Measurements from ENCODE around the gene PKP3. TPM values are rescaled to one million over a fixed set of nuclear protein-coding genes. Genes with fewer than 3 reads are reported as not detected.
"Not testable (repeated sequence)": the region's sequence is repeated elsewhere in the genome, so short reads cannot be mapped to it uniquely, and the experiment has no call there.

PKP3 gene
- total and polyA plus RNA-seq, 2 donors (not counting 1 experiment from before 2014, with no cell fraction given), result 0.78 TPM; not detected in 1

- H3K27ac ChIP-seq (ENCODE audit: low read length in 2 of 2), result no peak overlapping the region
- H3K4me3 Mint-ChIP-seq, result no peak overlapping the region
- ChIA-PET CTCF (no interaction called here), POLR2A (no interaction called here)
- H3K4me1 ChIP-seq (ENCODE audit: control insufficient read depth in 2 of 2, insufficient read depth in 2 of 2, low read length in 2 of 2), result peaks cover 0 to 3% of the 10 kb centered on the region in 2 donors
- H3K79me2 ChIP-seq (ENCODE audit: control insufficient read depth, insufficient read depth, low read length), result no peaks in the 10 kb centered on the region
- DNase-seq (no peak), ATAC-seq (ENCODE audit: low read depth) (no peak)
- WGBS (ENCODE audit: insufficient coverage), result 94% methylated on average over 10 of the region's 10 CpGs
- no peak overlapping the region for H2AFZ ChIP-seq (ENCODE audit: insufficient read depth, low read depth, low read length, poor library complexity, severe bottlenecking)
- H3K9me3 ChIP-seq (ENCODE audit: control extremely low read depth in 1 of 3, control insufficient read depth in 2 of 3, insufficient read depth in 1 of 3, low read length in 2 of 3), result peaks cover 0 to 9% (median 0%) of the 10 kb centered on the region in 3 donors
- H3K36me3 ChIP-seq (replicated peaks in 1 of 2; ENCODE audit: control extremely low read depth in 1 of 2, control insufficient read depth in 1 of 2, extremely low read depth in 1 of 2, insufficient read depth in 2 of 2, low read length in 1 of 2), result no peaks in the 10 kb centered on the region
- TF ChIP-seq EZH2 (IDR thresholded peaks at IDR 0.05; ENCODE audit: borderline replicate concordance, insufficient read depth, low read depth, low read length, poor library complexity, severe bottlenecking) (no peak), CTCF (IDR thresholded peaks at IDR 0.05) (no peak)
- H3K9me3 Mint-ChIP-seq (ENCODE audit: insufficient read depth), result no peaks in the 10 kb centered on the region
- H3K27me3 ChIP-seq (replicated peaks in 1 of 4; ENCODE audit: control extremely low read depth in 1 of 4, control insufficient read depth in 3 of 4, insufficient read depth in 4 of 4, low read length in 3 of 4), result no peaks in the 10 kb centered on the region
- no peaks in the 10 kb centered on the region for H4K20me1 ChIP-seq (ENCODE audit: control insufficient read depth, insufficient read depth, low read length, poor library complexity, severe bottlenecking)
- peaks cover 2% of the 10 kb centered on the region for H3K4me1 Mint-ChIP-seq
- H3K27ac Mint-ChIP-seq, result no peak overlapping the region
- H3K9ac ChIP-seq (ENCODE audit: low read length), result no peak overlapping the region
- intact Hi-C loops (cut with micrococcal nuclease), result no loop called here
- H3K4me2 ChIP-seq (replicated peaks; ENCODE audit: low read depth, low read length, poor library complexity, severe bottlenecking), result no peak overlapping the region
- no peak overlapping the region for H3K4me3 ChIP-seq (ENCODE audit: control extremely low read depth in 1 of 5, extremely low read depth in 1 of 5, insufficient read depth in 1 of 5, low read depth in 2 of 5, low read length in 4 of 5)
- H3K27me3 Mint-ChIP-seq, result no peaks in the 10 kb centered on the region
Observed at GRCh38 chr11:422249-422656, 28.2 kb downstream of the PKP3 start.

- H3K27ac Mint-ChIP-seq, result no peak overlapping the region
- no peak overlapping the region for H2AFZ ChIP-seq (ENCODE audit: insufficient read depth, low read depth, low read length, poor library complexity, severe bottlenecking)
- 92% methylated on average over 2 of the region's 4 CpGs for WGBS (ENCODE audit: insufficient coverage)
- intact Hi-C loops (cut with micrococcal nuclease), result no loop called here
- H3K4me3 ChIP-seq (ENCODE audit: control extremely low read depth in 1 of 5, extremely low read depth in 1 of 5, insufficient read depth in 1 of 5, low read depth in 2 of 5, low read length in 4 of 5), result no peak overlapping the region
- ChIA-PET CTCF (no interaction called here), POLR2A (no interaction called here)
- H3K27me3 Mint-ChIP-seq, result no peaks in the 10 kb centered on the region
- no peaks in the 10 kb centered on the region for H3K79me2 ChIP-seq (ENCODE audit: control insufficient read depth, insufficient read depth, low read length)
- ATAC-seq (ENCODE audit: low read depth) (no peak), DNase-seq (no peak)
- H3K36me3 ChIP-seq (replicated peaks in 1 of 2; ENCODE audit: control extremely low read depth in 1 of 2, control insufficient read depth in 1 of 2, extremely low read depth in 1 of 2, insufficient read depth in 2 of 2, low read length in 1 of 2), result no peaks in the 10 kb centered on the region
- no peaks in the 10 kb centered on the region for H3K27me3 ChIP-seq (replicated peaks in 1 of 4; ENCODE audit: control extremely low read depth in 1 of 4, control insufficient read depth in 3 of 4, insufficient read depth in 4 of 4, low read length in 3 of 4)
- no peaks in the 10 kb centered on the region for H4K20me1 ChIP-seq (ENCODE audit: control insufficient read depth, insufficient read depth, low read length, poor library complexity, severe bottlenecking)
- H3K4me1 ChIP-seq (ENCODE audit: control insufficient read depth in 2 of 2, insufficient read depth in 2 of 2, low read length in 2 of 2), result no peaks in the 10 kb centered on the region
- no peaks in the 10 kb centered on the region for H3K4me1 Mint-ChIP-seq
- H3K4me2 ChIP-seq (replicated peaks; ENCODE audit: low read depth, low read length, poor library complexity, severe bottlenecking), result no peak overlapping the region
- H3K27ac ChIP-seq (ENCODE audit: low read length in 2 of 2), result no peak overlapping the region
- H3K4me3 Mint-ChIP-seq, result no peak overlapping the region
- TF ChIP-seq CTCF (IDR thresholded peaks at IDR 0.05), result no peak
- TF ChIP-seq EZH2 (IDR thresholded peaks at IDR 0.05; ENCODE audit: borderline replicate concordance, insufficient read depth, low read depth, low read length, poor library complexity, severe bottlenecking), result no peak
- H3K9me3 Mint-ChIP-seq (ENCODE audit: insufficient read depth), result no peaks in the 10 kb centered on the region
- no peak overlapping the region for H3K9ac ChIP-seq (ENCODE audit: low read length)
- peaks cover 0 to 9% (median 0%) of the 10 kb centered on the region in 3 donors for H3K9me3 ChIP-seq (ENCODE audit: control extremely low read depth in 1 of 3, control insufficient read depth in 2 of 3, insufficient read depth in 1 of 3, low read length in 2 of 3)
Observed at GRCh38 chr11:424232-424631, 30.2 kb downstream of the PKP3 start.

- WGBS (ENCODE audit: insufficient coverage), result 84% methylated on average over 23 of the region's 45 CpGs
- H3K4me1 ChIP-seq (ENCODE audit: control insufficient read depth in 2 of 2, insufficient read depth in 2 of 2, low read length in 2 of 2); H3K9me3 ChIP-seq (ENCODE audit: control extremely low read depth in 1 of 3, control insufficient read depth in 2 of 3, insufficient read depth in 1 of 3, low read length in 2 of 3); H2AFZ ChIP-seq (ENCODE audit: insufficient read depth, low read depth, low read length, poor library complexity, severe bottlenecking); DNase-seq; CTCF ChIA-PET; POLR2A ChIA-PET; H3K9me3 Mint-ChIP-seq (ENCODE audit: insufficient read depth); H3K27ac ChIP-seq (ENCODE audit: low read length in 2 of 2); H3K79me2 ChIP-seq (ENCODE audit: control insufficient read depth, insufficient read depth, low read length); H3K36me3 ChIP-seq (replicated peaks in 1 of 2; ENCODE audit: control extremely low read depth in 1 of 2, control insufficient read depth in 1 of 2, extremely low read depth in 1 of 2, insufficient read depth in 2 of 2, low read length in 1 of 2); H3K27ac Mint-ChIP-seq; H3K27me3 Mint-ChIP-seq; H4K20me1 ChIP-seq (ENCODE audit: control insufficient read depth, insufficient read depth, low read length, poor library complexity, severe bottlenecking); H3K4me1 Mint-ChIP-seq; intact Hi-C loops (cut with micrococcal nuclease); H3K4me3 Mint-ChIP-seq; ATAC-seq (ENCODE audit: low read depth); H3K27me3 ChIP-seq (replicated peaks in 1 of 4; ENCODE audit: control extremely low read depth in 1 of 4, control insufficient read depth in 3 of 4, insufficient read depth in 4 of 4, low read length in 3 of 4); H3K4me2 ChIP-seq (replicated peaks; ENCODE audit: low read depth, low read length, poor library complexity, severe bottlenecking); H3K9ac ChIP-seq (ENCODE audit: low read length); H3K4me3 ChIP-seq (ENCODE audit: control extremely low read depth in 1 of 5, extremely low read depth in 1 of 5, insufficient read depth in 1 of 5, low read depth in 2 of 5, low read length in 4 of 5): not testable (repeated sequence)
Observed at GRCh38 chr11:424766-425165, 30.8 kb downstream of the PKP3 start.
